Measurements from ENCODE around the gene CSPG4.

Gene CSPG4

GRCh38 chr15:75682181-75683135 is 30.2 kb downstream of the CSPG4 start:
- no peak for TF ChIP-seq GLIS3 (CRISPR knock-in tag; IDR thresholded peaks at IDR 0.05)
- TF ChIP-seq ZFP30 (CRISPR knock-in tag; IDR thresholded peaks at IDR 0.05): no peak
- TF ChIP-seq ZNF70 (CRISPR knock-in tag; IDR thresholded peaks at IDR 0.05): no peak
- TF ChIP-seq TSHZ2 (CRISPR knock-in tag; IDR thresholded peaks at IDR 0.05): no peak
- no peak for TF ChIP-seq CREB5 (CRISPR knock-in tag; IDR thresholded peaks at IDR 0.05; ENCODE audit: low read depth)
- no peak for TF ChIP-seq BACH2 (CRISPR knock-in tag; IDR thresholded peaks at IDR 0.05; ENCODE audit: borderline replicate concordance)
- TF ChIP-seq TCF4 (CRISPR knock-in tag; IDR thresholded peaks at IDR 0.05; ENCODE audit: borderline replicate concordance): no peak
- TF ChIP-seq, protein P1, sequence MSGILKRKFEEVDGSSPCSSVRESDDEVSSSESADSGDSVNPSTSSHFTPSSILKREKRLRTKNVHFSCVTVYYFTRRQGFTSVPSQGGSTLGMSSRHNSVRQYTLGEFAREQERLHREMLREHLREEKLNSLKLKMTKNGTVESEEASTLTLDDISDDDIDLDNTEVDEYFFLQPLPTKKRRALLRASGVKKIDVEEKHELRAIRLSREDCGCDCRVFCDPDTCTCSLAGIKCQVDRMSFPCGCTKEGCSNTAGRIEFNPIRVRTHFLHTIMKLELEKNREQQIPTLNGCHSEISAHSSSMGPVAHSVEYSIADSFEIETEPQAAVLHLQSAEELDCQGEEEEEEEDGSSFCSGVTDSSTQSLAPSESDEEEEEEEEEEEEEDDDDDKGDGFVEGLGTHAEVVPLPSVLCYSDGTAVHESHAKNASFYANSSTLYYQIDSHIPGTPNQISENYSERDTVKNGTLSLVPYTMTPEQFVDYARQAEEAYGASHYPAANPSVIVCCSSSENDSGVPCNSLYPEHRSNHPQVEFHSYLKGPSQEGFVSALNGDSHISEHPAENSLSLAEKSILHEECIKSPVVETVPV (CRISPR knock-in tag; IDR thresholded peaks at IDR 0.05): no peak
- TF ChIP-seq ZC3H10 (CRISPR knock-in tag; IDR thresholded peaks at IDR 0.05): no peak
- no peak for TF ChIP-seq ZFP3 (CRISPR knock-in tag; IDR thresholded peaks at IDR 0.05)
- TF ChIP-seq, protein P2, sequence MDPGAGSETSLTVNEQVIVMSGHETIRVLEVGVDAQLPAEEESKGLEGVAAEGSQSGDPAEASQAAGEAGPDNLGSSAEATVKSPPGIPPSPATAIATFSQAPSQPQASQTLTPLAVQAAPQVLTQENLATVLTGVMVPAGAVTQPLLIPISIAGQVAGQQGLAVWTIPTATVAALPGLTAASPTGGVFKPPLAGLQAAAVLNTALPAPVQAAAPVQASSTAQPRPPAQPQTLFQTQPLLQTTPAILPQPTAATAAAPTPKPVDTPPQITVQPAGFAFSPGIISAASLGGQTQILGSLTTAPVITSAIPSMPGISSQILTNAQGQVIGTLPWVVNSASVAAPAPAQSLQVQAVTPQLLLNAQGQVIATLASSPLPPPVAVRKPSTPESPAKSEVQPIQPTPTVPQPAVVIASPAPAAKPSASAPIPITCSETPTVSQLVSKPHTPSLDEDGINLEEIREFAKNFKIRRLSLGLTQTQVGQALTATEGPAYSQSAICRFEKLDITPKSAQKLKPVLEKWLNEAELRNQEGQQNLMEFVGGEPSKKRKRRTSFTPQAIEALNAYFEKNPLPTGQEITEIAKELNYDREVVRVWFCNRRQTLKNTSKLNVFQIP (CRISPR knock-in tag; IDR thresholded peaks at IDR 0.05; ENCODE audit: borderline replicate concordance, low read depth): no peak
- TF ChIP-seq ISL1 (CRISPR knock-in tag; IDR thresholded peaks at IDR 0.05): no peak

GRCh38 chr15:75680007-75680789 is 32.5 kb downstream of the CSPG4 start:
- ATAC-seq: no peak

More at GRCh38 chr15:75682181-75683135, 30.2 kb downstream of the CSPG4 start:
- no peak for ATAC-seq

More at GRCh38 chr15:75680007-75680789, 32.5 kb downstream of the CSPG4 start:
- TF ChIP-seq SNAI2 (CRISPR knock-in tag; IDR thresholded peaks at IDR 0.05): no peak
- no peak for TF ChIP-seq TSHZ2 (CRISPR knock-in tag; IDR thresholded peaks at IDR 0.05)
- no peak for TF ChIP-seq CSDC2 (CRISPR knock-in tag; IDR thresholded peaks at IDR 0.05)
- no peak for TF ChIP-seq ZNF8 (CRISPR knock-in tag; IDR thresholded peaks at IDR 0.05)
- TF ChIP-seq ZNF565 (CRISPR knock-in tag; conservative IDR thresholded peaks at IDR 0.05; ENCODE audit: low read depth): no peak
- no peak for TF ChIP-seq TOX (CRISPR knock-in tag; IDR thresholded peaks at IDR 0.05; ENCODE audit: borderline replicate concordance)
- TF ChIP-seq CREB5 (CRISPR knock-in tag; IDR thresholded peaks at IDR 0.05; ENCODE audit: low read depth): no peak
- TF ChIP-seq ZC3H10 (CRISPR knock-in tag; IDR thresholded peaks at IDR 0.05): no peak
- no peak for TF ChIP-seq ZFP30 (CRISPR knock-in tag; IDR thresholded peaks at IDR 0.05)
- TF ChIP-seq ZFP3 (CRISPR knock-in tag; IDR thresholded peaks at IDR 0.05): no peak
- TF ChIP-seq, protein P1 (CRISPR knock-in tag; IDR thresholded peaks at IDR 0.05): no peak
- no peak for TF ChIP-seq ESRRG (CRISPR knock-in tag; IDR thresholded peaks at IDR 0.05)
- TF ChIP-seq ZNF70 (CRISPR knock-in tag; IDR thresholded peaks at IDR 0.05): no peak
- no peak for TF ChIP-seq ARNTL (CRISPR knock-in tag; IDR thresholded peaks at IDR 0.05; ENCODE audit: borderline replicate concordance, low read depth)
